ENCODE results near the gene ADIPOR2. TPM values are rescaled to one million over a fixed set of nuclear protein-coding genes. Genes with fewer than 3 reads are reported as not detected.

ADIPOR2 gene
- total RNA-seq, 1 experiment from 2014 or later = 45.3 TPM

GRCh38 chr12:1716215-1716862 is 25.5 kb downstream of the ADIPOR2 start:
- H3K14ac ChIP-seq (ENCODE audit: insufficient read depth, low read length) = no peak overlapping the region
- H2BK5ac ChIP-seq (ENCODE audit: insufficient read length, low read length) = no peak overlapping the region
- H3K4me1 ChIP-seq (ENCODE audit: insufficient read depth, low read length) = no peaks in the 10 kb centered on the region
- H4K20me1 ChIP-seq (ENCODE audit: control insufficient read depth, insufficient read depth, insufficient read length) = no peaks in the 10 kb centered on the region
- no peak overlapping the region for H2BK20ac ChIP-seq (ENCODE audit: low read depth, low read length, poor library complexity, severe bottlenecking)
- no CpG with 5 or more reads among the region's 3 CpGs for WGBS (ENCODE audit: extremely low coverage, insufficient read length, low lambda C conversion rate)
- no peak overlapping the region for H4K91ac ChIP-seq (ENCODE audit: insufficient read length, low read depth, low read length)
- no peak overlapping the region for H3K27ac ChIP-seq (ENCODE audit: insufficient read length, low read depth, low read length)
- H2AK5ac ChIP-seq (ENCODE audit: insufficient read length, low read length) = no peak overlapping the region
- peaks cover 6 to 12% of the 10 kb centered on the region in 2 experiments for H3K4me1 Mint-ChIP-seq
- H3K4ac ChIP-seq (ENCODE audit: low read depth, low read length) = no peak overlapping the region
- no peak overlapping the region for H3K23ac ChIP-seq (ENCODE audit: insufficient read length, low read depth, low read length)
- H4K5ac ChIP-seq (ENCODE audit: insufficient read length, low read depth, low read length) = no peak overlapping the region
- H3K36me3 Mint-ChIP-seq (ENCODE audit: insufficient read depth in 1 of 3, low read depth in 3 of 3) = peaks cover 42 to 47% (median 45%) of the 10 kb centered on the region in 3 experiments
- peaks cover 9% of the 10 kb centered on the region for H3K79me1 ChIP-seq (ENCODE audit: insufficient read depth, low read depth, low read length, poor library complexity, severe bottlenecking)
- H2BK120ac ChIP-seq (ENCODE audit: low read depth, low read length, poor library complexity, severe bottlenecking) = no peak overlapping the region
- no peaks in the 10 kb centered on the region for H3K27me3 Mint-ChIP-seq (ENCODE audit: low read depth)
- no peak overlapping the region for H3K4me3 Mint-ChIP-seq
- H3T11ph ChIP-seq (ENCODE audit: low read length) = no peak overlapping the region
- no peak for TF ChIP-seq CTCF (conservative IDR thresholded peaks at IDR 0.05)
- H3K23me2 ChIP-seq (ENCODE audit: insufficient read length, low read depth, low read length, poor library complexity, severe bottlenecking) = no peaks in the 10 kb centered on the region
- no peaks in the 10 kb centered on the region for H3K9me3 ChIP-seq (ENCODE audit: control insufficient read depth, low read depth, low read length)
- no peak overlapping the region for H3K9ac ChIP-seq (ENCODE audit: extremely low read depth, insufficient read length, low read length)
- peaks cover 25 to 37% of the 10 kb centered on the region in 2 experiments for H3K9me3 Mint-ChIP-seq
- H2BK15ac ChIP-seq (ENCODE audit: low read depth, low read length) = no peak overlapping the region
- H2AFZ ChIP-seq (ENCODE audit: low read length) = no peak overlapping the region
- no peak overlapping the region for H3K27ac Mint-ChIP-seq
- H2BK12ac ChIP-seq (ENCODE audit: insufficient read length, low read depth, low read length) = no peak overlapping the region
- no peak overlapping the region for H3K18ac ChIP-seq (ENCODE audit: insufficient read length, low read depth, low read length)
- H3K79me2 ChIP-seq (ENCODE audit: insufficient read depth, low read length) = peaks cover 21% of the 10 kb centered on the region; the same call in 1 of the 2 replicates
- H3K56ac ChIP-seq (ENCODE audit: insufficient read length, low read depth, low read length) = no peak overlapping the region
- H4K8ac ChIP-seq (replicated peaks; ENCODE audit: insufficient read length, low read depth, low read length) = no peak overlapping the region
- no peaks in the 10 kb centered on the region for H3K27me3 ChIP-seq (ENCODE audit: insufficient read depth, low read length)
- DNase-seq = no peak
- H3K4me2 ChIP-seq (ENCODE audit: insufficient read depth, insufficient read length, low read length) = no peak overlapping the region
